ENCODE data around the gene SERTAD4.
"Not testable (repeated sequence)": the region's sequence is repeated elsewhere in the genome, so short reads cannot be mapped to it uniquely, and the experiment has no call there.

The SERTAD4 gene

DNA sequence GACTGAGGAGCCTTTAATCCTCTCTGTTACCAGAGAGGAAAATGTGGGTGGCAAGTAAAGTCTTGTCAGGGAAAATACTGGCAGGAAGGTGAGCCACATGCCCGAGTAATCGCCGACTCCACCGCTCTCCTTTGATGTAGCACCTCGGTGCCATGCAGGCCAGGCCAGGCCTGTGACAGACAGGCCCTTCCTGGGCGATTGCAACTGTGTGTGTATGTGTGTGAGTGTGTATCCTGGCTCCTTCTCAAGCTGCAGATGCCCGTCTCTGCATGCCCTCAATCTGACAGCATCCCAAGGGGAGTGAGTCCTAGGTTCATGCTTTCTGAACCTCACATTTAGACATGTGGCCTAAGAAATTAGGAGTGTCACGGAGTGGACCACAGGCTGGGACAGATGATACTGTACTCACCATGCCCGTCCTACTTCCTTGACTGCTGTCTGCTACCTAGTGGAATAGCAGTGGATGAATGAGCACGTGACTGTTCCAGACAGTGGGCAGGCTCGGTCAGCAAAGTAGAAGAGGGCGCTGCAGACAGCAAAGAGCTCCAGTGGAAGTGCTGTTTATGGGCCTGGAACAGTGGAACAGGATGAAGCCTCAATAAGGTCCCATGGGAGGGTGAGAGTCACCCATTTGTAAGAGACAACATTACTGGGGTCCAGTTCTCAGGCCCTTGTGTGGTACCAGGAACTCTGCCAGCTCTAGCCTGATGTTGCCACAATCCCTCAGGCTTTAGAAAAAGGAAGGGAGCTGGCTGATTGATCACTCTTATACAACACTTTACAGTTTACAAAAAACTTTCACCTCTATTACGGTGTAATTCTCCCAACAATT is 25.3 kb downstream of the SERTAD4 start:
- DNase-seq: no peak

DNA sequence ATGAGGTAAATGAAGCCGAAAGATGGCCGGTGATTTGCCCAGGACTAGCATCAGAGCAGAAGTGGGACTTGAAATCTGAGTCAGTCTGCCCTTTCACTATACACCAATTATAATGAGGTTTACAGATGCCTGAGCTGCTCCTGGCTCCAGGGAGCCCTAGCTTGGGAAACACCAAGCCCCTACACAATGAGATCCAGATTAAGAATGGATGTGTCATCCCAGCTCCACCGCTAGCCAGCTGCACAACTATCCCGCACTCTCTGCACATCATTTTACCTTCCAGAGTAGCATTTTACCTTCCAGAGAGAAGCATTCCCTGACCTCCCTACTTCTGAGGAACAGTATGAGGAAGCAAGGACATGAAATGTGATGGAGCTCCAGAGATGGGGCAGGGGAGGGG is 27.0 kb downstream of the SERTAD4 start:
- no peak for DNase-seq

DNA sequence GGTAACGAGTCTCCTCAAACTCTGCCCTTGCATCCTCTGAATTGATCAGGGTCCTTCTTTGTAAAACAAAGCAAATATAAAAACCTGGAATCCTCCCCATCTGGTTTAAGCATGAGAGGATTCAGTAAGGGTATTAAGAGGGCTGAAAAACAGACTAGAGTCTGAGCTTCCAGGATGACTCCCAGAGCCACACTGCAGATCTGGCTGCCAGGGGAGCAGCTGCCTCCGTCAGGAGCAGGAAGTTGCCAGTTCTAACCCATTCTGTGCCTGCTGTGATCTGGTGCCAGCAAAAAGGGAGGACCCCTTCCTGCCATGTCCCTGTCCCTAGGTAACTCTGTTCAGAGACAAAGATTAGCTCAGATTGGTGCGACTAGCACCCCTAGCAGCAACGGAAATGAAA is 27.5 kb downstream of the SERTAD4 start:
- no peak for DNase-seq

DNA sequence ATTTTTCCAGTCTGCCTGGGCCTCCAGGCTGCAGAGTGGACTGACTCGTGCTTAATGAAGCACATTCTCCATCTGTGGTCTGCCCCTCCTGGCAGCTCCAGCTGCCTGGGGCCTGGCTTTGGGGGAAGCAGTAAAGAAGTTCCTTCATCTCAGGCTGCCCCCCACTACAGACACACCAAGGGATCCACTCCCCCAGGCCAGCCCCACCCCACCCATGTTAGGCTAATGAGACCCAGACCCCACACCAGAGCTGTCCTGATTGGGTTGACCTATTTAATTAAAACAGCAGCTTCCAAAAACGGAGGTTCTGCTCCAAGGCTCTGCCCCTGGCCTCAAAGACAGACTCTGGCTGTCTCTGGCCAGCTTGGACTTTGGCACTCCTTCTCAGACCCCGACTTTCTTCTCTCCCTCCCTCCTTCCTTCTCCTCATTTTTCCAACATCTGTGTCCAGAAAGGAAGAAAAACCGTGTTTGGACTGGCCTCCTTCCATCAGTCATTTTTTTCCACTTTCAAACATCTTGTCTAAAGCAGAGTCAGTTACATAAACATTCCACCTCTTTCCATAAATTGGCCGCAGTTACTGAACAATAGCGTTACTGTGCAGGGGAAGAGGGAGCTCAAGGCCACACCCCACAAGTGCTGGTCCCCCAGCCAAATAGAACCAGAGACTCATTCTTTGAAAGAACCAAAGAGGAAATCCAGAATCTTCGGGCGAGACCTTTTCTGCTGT is 29.7 kb downstream of the SERTAD4 start:
- no peak for DNase-seq

DNA sequence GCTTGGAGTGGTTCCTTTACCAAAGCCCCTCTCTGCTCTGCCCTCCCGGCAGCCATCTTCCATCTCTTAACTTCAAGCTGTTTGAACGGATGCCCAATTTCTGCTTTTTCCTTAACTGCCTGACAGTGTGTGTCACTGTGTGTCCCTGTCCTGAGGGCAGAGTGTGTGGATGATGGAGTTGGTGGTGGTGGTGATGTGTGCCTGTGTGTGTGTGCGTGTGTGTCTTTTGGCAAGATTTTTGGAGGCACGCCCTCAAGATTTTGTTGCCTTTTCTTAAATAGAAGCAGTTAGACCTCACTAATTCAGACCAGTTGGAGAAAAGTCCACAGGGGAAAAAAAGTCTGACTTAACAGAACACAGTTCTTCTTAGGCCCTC is 30.3 kb downstream of the SERTAD4 start:
- DNase-seq: no peak

DNA sequence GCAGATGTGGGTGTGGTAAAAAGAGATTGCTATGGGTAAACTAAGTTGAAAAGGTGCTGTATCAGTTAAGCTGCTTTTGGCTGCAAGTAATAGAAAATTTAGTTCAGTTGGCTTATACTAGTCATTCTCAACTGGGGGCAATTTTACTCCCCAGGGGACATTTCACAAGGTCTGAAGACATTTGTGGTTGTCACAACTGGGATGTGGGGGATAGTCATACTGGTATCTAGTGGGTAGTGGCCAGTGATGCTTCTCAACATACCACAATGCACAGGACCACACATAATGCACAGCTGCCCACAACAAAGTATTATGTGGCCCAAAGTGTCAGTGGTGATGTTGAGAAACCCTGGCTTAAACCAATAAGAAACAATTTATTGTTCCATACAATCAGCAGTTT is 31.4 kb downstream of the SERTAD4 start:
- DNase-seq: no peak

DNA sequence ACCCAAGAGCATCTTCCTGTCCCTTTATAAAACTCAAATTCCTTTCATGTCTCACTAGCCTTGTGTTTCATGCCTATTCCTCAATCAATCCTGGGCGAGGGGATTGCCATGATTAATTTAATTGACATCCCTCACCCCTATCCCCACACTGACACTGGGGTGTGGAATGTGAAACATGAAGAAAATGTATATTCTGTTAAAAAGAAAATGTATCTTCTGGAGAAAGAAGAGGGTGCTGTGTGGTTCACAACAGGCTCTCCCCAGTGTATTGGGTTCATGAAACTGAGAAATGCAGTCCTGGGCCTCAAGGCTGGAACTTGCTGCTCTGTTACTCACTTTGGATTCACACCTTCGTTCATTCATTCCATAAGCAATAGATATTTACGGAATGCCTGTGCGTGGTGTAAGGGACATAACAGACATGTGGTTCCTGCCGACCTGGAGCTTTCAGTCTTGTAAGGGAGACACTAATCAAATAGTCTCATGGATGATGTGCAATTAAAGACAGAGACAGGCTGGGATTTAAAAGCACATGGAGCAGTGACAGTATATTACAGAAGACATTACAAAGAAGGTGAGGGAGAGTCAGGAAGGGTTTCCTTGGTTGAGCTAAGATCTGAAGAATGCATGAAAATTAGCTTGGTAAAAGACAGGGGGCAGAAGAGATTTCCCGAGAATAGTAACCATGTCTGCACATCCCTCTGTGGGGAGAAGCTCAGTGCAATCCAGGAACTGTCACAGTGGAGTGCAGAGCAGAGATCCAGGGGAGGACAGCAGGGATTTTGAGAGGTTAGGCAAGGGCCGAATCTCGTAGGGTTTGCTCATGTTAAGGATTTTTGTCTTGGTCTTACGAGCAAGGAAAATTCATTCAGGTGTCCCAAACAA is 32.1 kb downstream of the SERTAD4 start:
- DNase-seq: no peak

DNA sequence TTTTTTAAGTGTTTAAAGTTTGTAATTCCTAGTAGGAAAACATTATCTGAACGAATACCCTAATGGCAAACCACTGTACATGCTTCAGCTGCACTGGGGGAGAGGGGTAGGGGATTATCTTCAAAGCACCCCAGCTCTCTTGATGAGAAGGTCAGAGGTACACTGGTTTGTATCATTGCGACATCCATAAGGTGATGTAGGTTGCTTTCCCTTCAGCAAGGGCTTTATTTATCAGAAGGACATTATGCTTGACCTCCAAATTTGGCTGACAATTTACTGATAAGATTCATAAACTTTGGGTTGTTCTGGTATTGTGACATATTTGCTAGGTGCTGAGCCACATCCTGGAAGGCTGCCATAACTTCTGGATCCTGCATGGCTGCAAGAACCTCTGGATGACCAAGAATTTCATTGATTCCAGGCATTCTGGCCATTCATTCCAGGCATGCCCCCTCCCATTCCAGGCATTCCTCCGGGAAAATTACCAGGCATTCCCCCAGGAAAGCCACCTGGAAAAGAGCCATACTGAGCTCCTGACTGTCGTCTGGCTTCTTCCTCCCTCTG is 32.9 kb downstream of the SERTAD4 start:
- DNase-seq: not testable (repeated sequence)

DNA sequence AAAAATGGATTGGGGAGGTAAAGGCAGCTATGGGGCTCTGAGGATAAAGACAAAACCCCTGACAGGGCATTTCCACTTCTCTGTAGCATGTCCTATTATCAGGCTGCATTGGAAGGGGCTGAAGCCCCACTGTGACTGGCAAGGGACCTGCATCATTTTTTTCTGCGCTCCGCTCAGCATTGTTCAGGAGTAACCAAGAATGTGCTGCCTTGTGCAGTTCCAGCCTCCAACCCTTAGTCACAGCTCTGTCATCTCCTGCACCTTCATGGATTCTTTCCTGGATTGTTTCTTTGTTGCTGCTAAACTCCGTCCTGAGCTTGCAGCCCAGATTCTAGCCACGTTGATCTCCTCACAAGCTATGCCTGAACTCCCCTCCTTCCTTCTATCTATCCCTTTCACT is 37.4 kb downstream of the SERTAD4 start:
- no peak for DNase-seq

DNA sequence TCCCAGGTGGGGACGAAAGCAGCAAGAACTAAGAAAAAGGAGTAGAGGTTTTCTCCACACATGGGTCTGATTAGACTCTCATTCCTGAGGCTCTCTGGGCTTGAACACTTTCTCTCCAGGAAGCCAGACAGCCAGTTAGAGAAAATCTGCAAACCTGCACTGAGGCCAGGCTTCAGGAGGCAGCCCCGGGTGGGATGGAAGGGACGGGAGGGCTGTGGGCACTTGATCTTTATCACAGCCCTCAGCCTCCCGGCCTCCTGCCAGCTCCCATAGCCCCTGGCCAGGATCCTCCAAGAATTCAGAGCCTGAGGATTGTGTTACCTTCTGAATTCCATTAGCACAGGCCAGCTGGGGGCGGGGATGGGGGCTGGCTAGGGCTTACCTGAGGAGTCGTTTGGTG is 40.1 kb downstream of the SERTAD4 start:
- no peak for DNase-seq

DNA sequence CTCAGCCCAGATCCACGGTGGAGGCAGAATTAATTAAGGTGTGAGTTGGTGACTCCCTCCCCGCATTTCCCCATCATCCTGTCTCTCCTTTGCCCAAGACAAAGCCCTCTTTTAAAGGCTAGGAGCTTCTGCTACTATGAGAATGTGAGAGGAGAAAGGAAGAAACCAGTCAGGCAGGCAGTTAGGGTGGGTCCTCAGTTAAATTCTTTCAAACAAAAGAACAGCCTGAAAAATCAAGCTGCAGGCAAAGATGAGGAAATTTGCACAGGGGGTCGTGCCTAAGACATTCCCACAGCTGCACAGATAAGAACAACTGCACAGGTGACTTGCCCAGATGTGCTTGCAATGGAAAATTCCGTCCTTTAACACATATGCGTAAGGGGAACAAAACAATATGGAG is 47.6 kb downstream of the SERTAD4 start:
- DNase-seq: no peak

DNA sequence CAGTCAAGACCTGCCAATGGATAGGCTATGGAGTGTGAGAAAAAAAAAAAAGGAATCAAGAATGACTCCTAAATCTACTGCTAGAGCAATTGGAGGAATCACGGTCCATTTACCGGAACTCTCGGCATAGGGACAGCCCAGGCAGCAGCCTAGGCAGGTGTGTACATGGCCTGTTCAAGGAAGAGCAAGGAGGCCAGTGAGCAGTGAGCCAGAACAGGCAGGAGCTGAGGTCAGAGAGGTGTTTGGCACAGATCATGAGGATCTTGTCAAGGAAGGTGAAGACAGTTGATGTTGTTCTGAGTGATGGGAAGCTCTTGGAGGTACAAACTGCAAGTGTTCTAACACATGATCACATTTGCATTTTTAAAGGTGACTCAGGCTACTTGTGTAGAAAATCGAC is 55.5 kb downstream of the SERTAD4 start:
- no peak for DNase-seq

DNA sequence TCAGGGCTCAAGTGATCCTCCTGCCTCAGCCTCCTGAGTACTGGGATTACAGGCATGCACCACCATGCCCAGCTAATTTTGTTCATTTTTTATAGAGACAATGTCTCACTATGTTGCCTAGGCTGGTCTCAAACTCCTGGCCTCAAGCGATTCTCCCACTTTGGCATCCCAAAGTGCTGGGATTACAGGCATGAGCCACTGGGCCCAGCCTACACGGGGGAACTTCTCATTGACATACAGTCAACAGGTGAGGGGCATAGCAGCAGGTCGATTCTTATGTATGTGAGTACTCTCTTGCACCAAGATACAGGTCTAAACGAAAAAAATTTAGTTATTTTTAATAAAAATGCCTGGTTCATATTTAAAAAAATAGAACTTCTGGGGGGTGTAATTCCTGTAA is 56.7 kb downstream of the SERTAD4 start:
- DNase-seq: no peak

DNA sequence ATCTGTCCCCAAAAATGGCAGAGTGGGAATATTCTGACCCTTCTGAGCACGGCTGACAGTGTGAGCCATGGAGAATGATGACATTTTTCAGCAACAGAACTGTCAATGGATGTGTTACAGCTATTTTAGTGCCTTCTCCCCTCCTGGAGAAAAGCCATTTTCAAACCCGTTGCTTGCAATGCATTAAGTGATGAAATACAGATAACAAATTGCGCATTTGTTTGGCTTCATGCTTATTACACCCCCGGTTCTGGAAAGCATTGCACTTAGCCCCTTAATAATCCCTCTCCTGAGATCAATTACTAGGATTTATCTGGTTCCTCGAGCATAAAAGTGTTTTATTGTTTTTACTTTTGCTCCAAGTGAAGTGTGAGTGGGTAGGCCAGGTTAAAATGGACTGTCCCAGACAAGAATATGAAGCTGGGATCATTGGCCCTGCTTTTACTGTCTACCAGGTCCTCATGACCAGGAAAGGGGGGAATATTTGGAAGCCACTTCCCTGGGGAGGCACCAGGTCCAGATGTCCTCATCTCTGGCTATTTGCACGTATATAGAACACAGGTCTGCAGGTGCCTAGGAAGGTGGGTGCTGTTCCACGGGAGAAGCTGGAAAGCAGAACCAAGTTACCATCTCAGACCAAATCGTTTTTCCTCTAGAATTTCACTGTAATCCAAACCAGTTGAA is 58.6 kb downstream of the SERTAD4 start:
- DNase-seq: no peak

DNA sequence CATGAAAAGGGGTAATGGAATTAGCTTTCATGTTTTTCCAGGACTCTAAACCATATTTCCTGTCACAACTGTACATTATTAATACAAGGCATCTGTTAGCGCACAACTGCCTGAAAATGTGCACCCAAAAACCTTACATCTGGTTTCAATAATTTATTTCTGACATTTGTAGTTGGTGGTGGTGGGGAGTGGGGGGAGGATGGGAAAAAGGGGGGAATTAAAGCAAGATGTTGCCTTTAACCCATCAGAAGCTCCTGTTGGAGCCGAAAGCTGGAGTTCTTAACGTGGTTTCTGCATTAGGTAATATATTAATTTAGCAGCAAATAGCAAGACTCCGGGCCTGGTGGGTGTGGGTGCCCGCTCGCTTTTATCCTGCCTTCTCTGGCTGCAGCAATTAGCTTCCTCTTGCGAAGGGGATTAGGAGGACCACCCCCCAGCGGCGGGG is 59.2 kb downstream of the SERTAD4 start:
- DNase-seq: peak in 5 of 56 donors; percentile 8 to 38 (median 12)

DNA sequence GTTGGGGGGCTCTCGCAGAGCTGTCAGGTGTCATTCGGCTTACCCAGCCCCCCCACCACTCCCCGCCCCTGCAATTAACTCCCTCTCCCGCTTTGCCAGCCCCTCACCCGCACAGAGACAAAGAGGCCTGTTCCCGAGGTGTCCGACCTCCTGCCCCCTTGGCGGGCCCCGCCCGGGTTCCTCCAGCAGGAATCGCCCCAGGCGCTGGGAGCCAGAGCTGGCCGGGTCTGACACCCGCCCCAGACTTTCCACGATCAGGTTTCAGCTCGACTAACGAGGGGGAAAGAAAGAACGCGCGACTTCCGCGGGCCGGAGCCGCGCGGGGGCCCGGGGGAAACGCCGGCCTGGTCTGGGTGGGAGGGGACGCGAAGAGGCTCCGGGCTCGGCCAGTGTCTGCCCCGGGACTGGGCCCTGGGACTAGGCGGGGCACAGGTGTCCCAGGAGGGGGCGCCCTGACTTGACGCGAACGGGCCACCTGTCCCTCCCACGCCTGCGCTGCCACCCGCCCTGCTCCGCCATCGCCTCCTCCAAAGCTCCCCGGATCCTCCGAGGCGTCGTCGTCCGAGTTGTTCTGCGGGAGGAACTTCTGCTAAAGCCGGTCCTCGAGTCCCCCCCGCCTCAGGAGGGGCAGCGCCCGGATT is 59.8 kb downstream of the SERTAD4 start:
- DNase-seq: peak in 28 of 56 donors; percentile 4 to 69 (median 18)

DNA sequence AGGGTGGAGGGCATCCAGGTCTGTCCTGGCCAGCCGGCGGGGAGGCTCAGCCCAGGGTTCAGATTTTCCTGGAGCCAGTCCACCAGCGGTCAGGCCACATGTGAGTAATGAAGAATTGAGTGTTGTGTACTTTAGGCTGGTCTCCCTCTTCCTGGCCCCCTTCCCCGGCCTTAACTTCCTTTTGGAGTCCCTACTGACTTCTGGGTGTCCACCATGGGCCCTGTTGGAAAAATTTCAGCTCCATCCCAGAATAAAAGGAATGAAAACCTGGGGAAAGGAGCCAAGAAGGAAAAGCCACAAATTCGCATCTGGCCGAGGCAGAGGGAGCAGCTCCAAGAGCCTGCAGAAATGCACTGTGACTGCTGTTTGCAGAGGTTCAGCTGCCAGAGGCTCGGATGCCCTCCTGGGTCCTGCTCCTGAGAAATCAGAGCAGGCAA is 60.6 kb downstream of the SERTAD4 start:
- no peak for DNase-seq

DNA sequence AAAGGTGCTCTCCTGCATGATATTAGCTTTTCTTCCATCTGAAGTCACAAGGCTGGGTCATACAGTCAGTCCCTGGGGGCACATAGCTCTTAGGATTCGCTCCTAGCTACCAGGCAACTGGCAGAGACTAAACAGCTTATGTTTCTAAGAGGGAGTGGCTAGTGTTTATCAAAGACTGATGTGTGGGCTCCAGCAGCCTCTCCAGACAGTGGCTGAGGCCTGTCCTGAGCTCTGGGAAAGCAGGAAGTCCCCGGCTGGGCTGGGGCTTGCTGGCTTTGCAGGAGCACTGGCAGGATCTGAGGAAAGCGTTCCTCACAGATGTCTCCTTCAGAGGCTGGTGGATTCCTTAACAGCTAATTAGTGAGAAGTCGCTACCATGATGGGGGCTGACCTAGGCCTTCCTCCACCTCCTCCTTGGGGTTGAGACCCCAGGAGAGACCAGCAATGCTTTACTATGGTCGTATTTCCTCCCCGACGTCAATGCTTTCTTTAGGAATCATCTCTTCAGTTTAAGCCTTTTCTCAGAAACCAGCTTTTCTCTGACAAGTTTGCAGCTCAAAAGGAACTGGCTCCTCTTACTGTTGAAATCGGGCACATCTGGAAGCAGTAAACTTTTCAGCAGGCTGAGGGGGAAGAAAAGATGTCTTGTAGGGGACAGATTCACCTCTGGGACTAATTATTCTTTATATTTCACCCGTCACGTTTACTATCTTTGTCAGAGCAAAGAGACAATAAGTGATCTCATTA is 62.6 kb downstream of the SERTAD4 start:
- DNase-seq: no peak
